ENCODE measurements around the gene MRPL42.
"Not testable (repeated sequence)": the region's sequence is repeated elsewhere in the genome, so short reads cannot be mapped to it uniquely, and the experiment has no call there.

MRPL42 gene

GRCh38 chr12:93467351-93468007, at the start of gene MRPL42:
Gene MRPL42, plus strand, starts transcription at chr12:93467514. Its CDS starts 1,772 bp downstream, at chr12:93469286.
- peak; percentile 79 for DNase-seq

- DNase-seq, result no peak
Observed at GRCh38 chr12:93417967-93418480, 49.3 kb upstream of the MRPL42 start.

GRCh38 chr12:93419388-93420034, 47.8 kb upstream of the MRPL42 start:
- DNase-seq, result peak; percentile 15

DNA sequence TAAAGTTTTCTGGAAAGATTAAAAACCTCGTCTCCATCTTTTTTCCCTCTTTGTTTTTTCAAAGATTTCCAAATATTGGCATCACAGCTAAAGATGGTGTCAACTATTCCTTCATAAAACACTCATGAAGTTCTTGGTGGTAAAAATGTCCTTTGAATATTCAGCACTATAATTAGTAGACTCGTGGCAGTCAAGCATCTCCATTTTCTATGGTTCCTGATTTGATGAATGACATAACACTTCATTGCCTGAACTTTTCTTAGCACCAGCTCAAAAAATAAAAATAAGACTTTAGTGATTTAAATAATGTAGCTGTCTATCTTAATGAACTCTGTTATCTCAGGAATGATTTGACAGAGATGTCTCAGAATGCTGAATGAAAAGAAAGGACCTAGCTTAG, 45.3 kb upstream of the MRPL42 start:
- DNase-seq, result no peak

GRCh38 chr12:93425736-93426411, 41.4 kb upstream of the MRPL42 start:
- no peak for DNase-seq

DNA sequence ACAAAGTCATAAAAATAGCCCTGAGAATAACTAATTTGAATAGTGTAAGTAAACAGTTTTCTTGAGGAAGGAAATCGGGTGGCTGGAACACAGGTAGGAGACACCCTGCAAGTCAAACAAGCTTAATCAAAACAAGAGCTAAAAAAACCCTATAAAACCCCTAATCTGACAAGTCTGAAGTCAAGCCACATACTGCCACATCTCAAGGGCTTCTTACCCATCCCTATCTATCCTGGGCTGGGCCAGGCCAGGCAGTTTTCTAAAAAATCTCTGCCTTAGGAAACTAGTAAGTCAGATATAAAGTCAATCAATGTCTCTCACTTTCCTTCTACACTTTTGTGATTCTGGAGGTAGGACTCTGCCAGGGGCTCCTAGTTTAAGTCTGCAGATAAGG, 40.9 kb upstream of the MRPL42 start:
- DNase-seq, result no peak

DNA sequence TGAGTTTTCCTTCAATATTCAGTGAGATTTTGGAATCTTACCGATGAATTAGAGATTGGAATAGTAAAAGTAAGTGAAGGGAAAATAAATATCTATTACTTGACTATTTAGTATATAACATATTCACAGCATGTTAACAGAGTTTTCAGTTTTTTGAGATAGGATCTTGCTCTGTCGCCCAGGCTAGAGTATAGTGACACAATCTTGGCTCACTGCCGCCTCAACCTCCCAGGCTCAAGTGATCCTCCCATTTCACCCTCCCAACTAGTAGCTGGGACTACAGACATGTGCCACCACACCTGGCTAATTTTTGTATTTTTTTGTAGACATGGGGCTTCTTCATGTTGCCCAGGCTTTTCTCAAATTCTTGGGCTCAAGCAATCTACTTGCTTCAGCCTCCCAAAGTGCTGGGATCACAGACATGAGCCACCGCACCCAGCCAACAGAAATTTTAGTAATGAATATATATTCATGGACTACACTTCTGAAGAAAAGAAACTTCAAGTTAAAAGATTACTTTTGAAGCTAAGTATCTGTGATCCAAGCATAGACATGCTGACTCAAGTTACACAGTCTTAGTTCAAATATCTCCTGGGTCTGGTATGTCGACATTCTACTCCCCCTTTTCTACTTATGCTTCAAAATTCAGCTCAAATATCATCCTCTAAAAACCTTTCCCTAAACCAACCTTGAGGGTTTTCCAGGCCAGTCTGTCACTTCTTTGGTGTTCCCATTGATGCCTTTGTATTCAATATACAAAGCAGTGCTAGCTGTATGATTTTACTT, 39.3 kb upstream of the MRPL42 start:
- no peak for DNase-seq

GRCh38 chr12:93429448-93429847, 37.9 kb upstream of the MRPL42 start:
- no peak for DNase-seq

- no peak for DNase-seq
Observed at GRCh38 chr12:93429852-93430251, 37.5 kb upstream of the MRPL42 start.

DNA sequence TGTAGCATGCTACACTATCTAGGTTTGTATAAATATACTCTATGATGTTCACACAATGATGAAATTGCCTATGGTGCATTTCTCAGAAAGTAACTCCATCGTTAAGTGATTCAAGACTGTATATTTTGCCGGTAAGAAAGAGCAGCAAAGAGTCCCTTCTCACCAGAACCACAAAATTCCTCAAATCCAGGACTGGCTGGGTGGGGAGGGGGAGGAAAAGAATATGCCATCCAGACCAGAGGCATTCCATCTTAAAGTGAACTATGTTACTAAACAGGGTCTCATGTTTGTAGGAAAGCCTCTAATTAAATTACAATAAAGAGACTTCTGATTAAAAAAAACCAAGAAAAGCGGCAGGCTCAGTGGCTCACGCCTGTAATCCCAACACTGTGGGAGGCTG, 37.0 kb upstream of the MRPL42 start:
- no peak for DNase-seq

DNA sequence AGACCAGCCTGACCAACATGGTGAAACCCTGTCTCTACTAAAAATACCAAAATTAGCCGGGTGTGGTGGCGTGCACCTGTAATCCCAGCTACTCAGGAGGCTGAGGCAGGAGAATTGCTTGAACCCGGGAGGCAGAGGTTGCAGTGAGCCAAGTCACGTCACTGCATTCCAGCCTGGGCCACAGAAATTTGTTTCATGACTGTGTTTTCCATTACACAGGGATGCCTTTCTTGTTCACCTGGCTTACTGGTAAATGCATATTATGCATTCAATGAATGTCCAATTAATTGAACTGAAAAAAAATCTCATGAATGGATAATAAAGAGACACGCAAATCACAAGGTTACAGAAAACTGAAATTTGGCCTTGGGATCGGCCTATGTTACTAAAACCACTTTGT, 35.3 kb upstream of the MRPL42 start:
- not testable (repeated sequence) for DNase-seq

- DNase-seq, result no peak
Observed at GRCh38 chr12:93434256-93434865, 33.0 kb upstream of the MRPL42 start.

GRCh38 chr12:93438266-93439050, 28.9 kb upstream of the MRPL42 start:
- no peak for DNase-seq

DNA sequence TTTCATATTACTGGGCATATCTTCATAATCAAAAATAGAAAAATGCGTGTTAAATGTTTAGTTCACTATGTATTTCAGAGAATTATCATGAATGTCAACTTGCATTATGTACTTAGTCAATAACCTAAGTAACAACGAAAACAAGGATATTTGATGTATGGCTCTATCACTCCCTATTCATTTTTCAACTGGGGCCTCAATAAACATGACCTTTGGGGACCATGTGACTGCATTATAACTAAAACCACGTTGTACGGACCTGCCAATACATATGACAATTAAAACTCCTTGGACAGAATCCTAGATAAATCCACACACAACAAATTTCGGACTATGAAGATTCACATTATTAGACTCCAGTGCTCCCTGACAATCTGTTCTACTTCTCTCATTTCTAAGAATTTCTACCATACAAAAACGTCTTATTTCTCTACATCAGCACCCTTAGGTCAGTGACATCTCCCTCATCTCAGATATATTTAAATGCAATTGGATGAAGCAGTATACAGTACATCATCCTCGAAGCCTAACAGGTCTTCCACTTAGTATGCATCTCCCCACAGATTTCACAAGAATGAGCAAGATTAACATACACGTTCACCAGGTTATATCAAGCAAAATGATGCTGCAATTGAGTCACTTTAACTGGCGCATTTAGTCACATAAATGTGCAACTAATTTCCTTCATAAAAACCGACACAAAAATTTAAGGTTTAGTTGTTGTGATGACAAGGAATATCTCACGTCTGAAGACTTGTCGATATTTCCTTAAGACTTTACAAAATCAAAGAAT, 27.1 kb upstream of the MRPL42 start:
- DNase-seq, result no peak

- no peak for DNase-seq
Observed at GRCh38 chr12:93441081-93441616, 26.2 kb upstream of the MRPL42 start.

GRCh38 chr12:93441617-93442410, 25.5 kb upstream of the MRPL42 start, which contains the start of gene UBE2N:
Gene UBE2N, minus strand, starts transcription at chr12:93441947. Its CDS starts 63 bp downstream, at chr12:93441884.
- peak; percentile 95 for DNase-seq

- DNase-seq, result no peak
Observed at GRCh38 chr12:93442411-93443340, 24.6 kb upstream of the MRPL42 start.

DNA sequence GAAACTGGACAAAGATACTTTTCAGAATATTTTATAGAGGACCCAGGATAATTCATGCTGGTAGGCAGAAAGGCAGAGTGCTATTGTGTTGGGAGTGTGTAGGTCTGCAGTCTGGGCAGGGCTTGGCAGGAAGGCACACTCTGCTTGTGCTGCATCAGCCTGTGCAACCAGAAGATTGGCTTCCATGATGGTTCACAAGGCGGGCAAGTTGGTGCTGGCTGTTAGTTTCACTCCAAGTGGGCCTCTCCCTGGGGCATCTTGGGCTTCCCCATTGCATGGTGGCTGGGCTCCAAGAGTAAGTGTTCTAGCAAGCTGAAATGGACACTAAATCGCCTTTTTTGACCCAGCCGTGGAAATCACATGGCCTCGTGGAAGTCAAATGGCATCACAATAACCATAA, 23.7 kb upstream of the MRPL42 start:
- DNase-seq, result no peak

All from SHP77 treated with DMSO at 0.1 percent for 48 hours (cell line).